Activated CD8-positive, alpha-beta memory T cell treated with anti-CD3 and anti-CD28 coated beads for 36 hours (primary cell): ENCODE measurements around the gene BAIAP2. TPM values are rescaled to one million over a fixed set of nuclear protein-coding genes. Genes with fewer than 3 reads are reported as not detected.
"Not testable (repeated sequence)": the region's sequence is repeated elsewhere in the genome, so short reads cannot be mapped to it uniquely, and the experiment has no call there.

Experiments used
- CTCF ChIA-PET: fragments of 350-600 bp; sonication (Branson Sonifier 250); formaldehyde crosslinking; loops from one replicate; lab custom pipeline; 2021; ENCODE audit warnings: antibody characterized with exemption; lab: Charles Lee
- POLR2A ChIA-PET: fragments of 350-600 bp; sonication (Branson Sonifier 250); formaldehyde crosslinking; loops from one replicate; lab custom pipeline; 2021; ENCODE audit warnings: antibody characterized with exemption; lab: Charles Lee
- total RNA-seq, 2 experiments: library from RNA; stranded (reverse); gene quantifications; one replicate each; pipeline ENCODE4 v1.2.3, GENCODE V29; 2021

The BAIAP2 gene
- total RNA-seq, 2 experiments from 2014 or later: 5.8 to 6.3 TPM

DNA sequence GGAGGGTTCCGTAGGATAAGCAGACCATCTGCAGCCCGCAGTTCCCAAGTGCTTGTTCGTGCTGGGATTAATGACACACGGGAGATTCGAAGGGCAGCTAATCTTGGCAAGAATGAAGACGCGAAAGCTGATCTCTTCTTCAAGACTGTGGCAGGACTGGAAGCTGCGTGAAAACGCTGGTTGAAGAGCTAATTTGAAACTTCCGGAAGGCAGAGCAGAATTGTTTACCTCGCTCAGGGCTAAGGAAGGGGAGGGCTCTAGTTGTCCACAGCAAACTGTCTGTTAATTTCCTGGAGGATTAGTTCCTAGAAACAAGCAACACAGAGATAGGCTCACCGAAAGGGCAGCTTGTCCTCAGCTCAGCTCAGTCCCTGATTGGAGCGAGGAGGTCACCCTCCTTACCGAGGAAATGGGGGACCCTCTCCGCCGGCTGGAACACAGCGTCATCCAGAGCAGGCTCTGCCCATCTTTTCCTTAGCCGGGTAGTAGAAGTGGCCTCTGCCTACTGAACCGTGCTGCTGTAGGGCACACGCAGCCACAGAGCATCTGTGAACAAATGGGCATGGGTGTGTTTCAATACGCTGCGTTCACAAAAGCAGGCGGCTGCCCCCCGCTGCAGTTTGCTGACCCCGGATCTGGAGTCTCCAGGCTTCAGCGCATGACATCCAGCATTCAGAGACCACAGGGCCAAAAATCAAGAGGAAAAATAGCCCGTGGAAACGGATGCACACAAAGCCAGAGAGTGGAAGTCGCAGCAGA lies 16.7 kb upstream of the BAIAP2 start:
- ChIA-PET POLR2A (interaction anchor here (1.0 kb wide), 1 partner anchor 27 kb away, joined by 5 read pairs; the partner anchor contains the start of gene CHMP6), CTCF (interaction anchor here (0.8 to 1.4 kb wide), 2 partner anchors 83 to 84 kb away, joined by 3 to 4 read pairs; no protein-coding TSS in a partner anchor)

- CTCF ChIA-PET: interaction anchor here (0.5 to 5.6 kb wide), 4 partner anchors 12 to 553 kb away, joined by 3 to 50 read pairs (median 4); no protein-coding TSS in a partner anchor
- POLR2A ChIA-PET: no interaction called here
These were observed 15.1 kb upstream of the BAIAP2 start for GRCh38 chr17:81019563-81020442.

GRCh38 chr17:81020443-81020766 lies 14.5 kb upstream of the BAIAP2 start:
- POLR2A ChIA-PET: no interaction called here
- CTCF ChIA-PET: interaction anchor here (0.9 to 5.6 kb wide), 3 partner anchors 11 to 83 kb away, joined by 3 to 50 read pairs (median 4); no protein-coding TSS in a partner anchor

GRCh38 chr17:81020767-81021497 lies 14.0 kb upstream of the BAIAP2 start:
- POLR2A ChIA-PET: no interaction called here
- CTCF ChIA-PET: interaction anchor here (0.9 to 5.6 kb wide), 3 partner anchors 11 to 82 kb away, joined by 3 to 50 read pairs (median 4); no protein-coding TSS in a partner anchor

GRCh38 chr17:81021531-81022343 lies 13.2 kb upstream of the BAIAP2 start:
- ChIA-PET CTCF (interaction anchor here (0.9 to 5.6 kb wide), 5 partner anchors 9 to 81 kb away, joined by 3 to 50 read pairs (median 4); no protein-coding TSS in a partner anchor), POLR2A (no interaction called here)

GRCh38 chr17:81022344-81022676 lies 12.6 kb upstream of the BAIAP2 start:
- POLR2A ChIA-PET: no interaction called here

DNA sequence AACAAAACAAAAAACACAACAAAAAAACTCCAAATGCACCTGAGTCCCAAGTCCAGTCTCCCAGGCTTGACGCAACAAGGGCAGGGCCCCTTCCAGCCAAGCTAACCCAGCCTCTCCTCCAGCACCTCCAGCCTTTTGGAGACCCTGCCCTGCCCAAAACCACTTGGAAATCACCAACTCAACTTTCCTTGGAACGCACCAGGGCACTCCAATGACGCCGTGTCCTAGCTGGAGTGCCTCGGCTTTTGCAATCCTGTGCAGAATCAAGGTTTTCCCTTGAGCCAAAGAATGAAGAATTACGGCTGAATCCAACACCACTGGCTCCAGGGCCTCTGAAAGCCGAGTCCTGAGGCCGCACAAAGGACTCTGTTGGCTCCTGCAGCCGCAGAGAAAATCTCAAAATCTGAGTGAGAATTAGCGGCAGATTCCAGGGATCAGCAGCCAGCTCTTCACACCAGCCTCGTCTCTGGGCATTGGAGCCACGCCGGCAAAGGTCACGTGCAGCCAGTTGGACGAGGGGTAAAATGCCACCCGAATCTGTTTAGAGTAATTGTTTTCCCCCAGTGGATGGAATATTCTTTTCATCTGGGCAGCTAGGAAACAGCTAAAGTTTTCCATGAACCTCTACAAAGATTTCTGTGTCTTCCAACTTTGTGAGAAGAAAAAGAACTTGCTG lies 9.7 kb upstream of the BAIAP2 start:
- ChIA-PET CTCF (interaction anchor here (0.7 to 1.3 kb wide), 3 partner anchors 69 to 470 kb away, joined by 3 to 4 read pairs (median 3); no protein-coding TSS in a partner anchor), POLR2A (no interaction called here)

More at GRCh38 chr17:81022344-81022676, 12.6 kb upstream of the BAIAP2 start:
- CTCF ChIA-PET: interaction anchor here (0.9 to 5.6 kb wide), 5 partner anchors 10 to 81 kb away, joined by 3 to 50 read pairs (median 4); no protein-coding TSS in a partner anchor

DNA sequence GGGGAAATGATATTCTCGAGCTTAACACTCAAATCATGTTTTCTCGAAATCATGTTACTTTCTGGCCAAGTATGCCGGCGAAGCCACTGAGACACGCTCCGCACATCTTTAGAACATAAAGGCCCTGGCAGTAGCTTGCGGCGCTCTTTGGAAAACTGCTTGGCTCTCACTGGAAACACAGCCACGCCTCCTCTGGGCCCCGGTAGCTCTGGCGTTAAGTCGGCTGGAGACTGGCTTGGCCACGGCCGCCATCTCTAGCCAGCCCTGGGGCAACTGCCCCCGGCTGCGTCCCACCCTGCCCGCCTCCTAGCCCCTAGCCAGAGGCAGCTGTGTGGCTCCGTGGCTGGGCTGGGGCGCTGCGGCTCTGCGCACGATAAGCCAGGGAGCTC lies 9.2 kb upstream of the BAIAP2 start:
- POLR2A ChIA-PET: no interaction called here
- CTCF ChIA-PET: interaction anchor here (0.7 to 1.3 kb wide), 3 partner anchors 69 to 470 kb away, joined by 3 to 4 read pairs (median 3); no protein-coding TSS in a partner anchor

- ChIA-PET POLR2A (no interaction called here), CTCF (interaction anchor here (1.3 kb wide), 1 partner anchor 68 kb away, joined by 4 read pairs; no protein-coding TSS in a partner anchor)
These were observed 8.5 kb upstream of the BAIAP2 start for GRCh38 chr17:81026266-81027036.

- ChIA-PET POLR2A (no interaction called here), CTCF (interaction anchor here (2.4 kb wide), 1 partner anchor 75 kb away, joined by 12 read pairs; no protein-coding TSS in a partner anchor)
These were observed 7.9 kb upstream of the BAIAP2 start for GRCh38 chr17:81027038-81027437.

GRCh38 chr17:81027591-81028505 lies 7.1 kb upstream of the BAIAP2 start:
- POLR2A ChIA-PET: no interaction called here
- CTCF ChIA-PET: interaction anchor here (2.4 kb wide), 1 partner anchor 74 kb away, joined by 12 read pairs; no protein-coding TSS in a partner anchor

GRCh38 chr17:81028506-81028858 lies 6.5 kb upstream of the BAIAP2 start:
- ChIA-PET CTCF (interaction anchor here (2.4 kb wide), 1 partner anchor 73 kb away, joined by 12 read pairs; no protein-coding TSS in a partner anchor), POLR2A (no interaction called here)

DNA sequence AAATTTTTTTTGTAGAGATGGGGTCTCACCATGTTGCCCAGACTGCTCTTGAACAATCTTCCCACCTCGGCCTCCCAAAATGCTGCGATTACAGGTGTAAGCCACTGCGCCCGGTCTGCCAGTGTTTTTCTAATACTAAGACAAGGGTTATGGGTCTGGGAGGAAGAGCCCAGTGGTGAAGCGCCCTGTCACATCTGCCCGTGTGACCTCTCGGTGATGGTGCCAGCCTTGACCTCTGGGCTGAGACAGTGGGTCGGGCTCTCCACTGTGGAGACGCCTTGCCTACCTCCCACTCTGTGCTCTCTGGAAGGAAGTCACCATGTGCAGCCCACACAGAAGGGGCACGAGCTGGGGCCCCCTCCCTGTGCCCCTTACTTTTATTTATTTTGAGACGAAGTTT lies 5.1 kb upstream of the BAIAP2 start:
- ChIA-PET POLR2A (no interaction called here), CTCF (no interaction called here)

GRCh38 chr17:81030312-81030711 lies 4.6 kb upstream of the BAIAP2 start:
- POLR2A ChIA-PET, CTCF ChIA-PET: not testable (repeated sequence)

- ChIA-PET POLR2A (no interaction called here), CTCF (interaction anchor here (0.8 to 1.0 kb wide), 2 partner anchors 8 to 11 kb away, joined by 3 to 4 read pairs; no protein-coding TSS in a partner anchor)
These were observed 4.0 kb upstream of the BAIAP2 start for GRCh38 chr17:81030741-81031565.
